Measurements from ENCODE around the gene TBC1D8.

Gene TBC1D8

GRCh38 chr2:100963026-100963375, 188.2 kb downstream of the TBC1D8 start:
- no peak overlapping the region for H3K4me3 ChIP-seq (ENCODE audit: low read depth, low read length)
- TF ChIP-seq, protein P1, sequence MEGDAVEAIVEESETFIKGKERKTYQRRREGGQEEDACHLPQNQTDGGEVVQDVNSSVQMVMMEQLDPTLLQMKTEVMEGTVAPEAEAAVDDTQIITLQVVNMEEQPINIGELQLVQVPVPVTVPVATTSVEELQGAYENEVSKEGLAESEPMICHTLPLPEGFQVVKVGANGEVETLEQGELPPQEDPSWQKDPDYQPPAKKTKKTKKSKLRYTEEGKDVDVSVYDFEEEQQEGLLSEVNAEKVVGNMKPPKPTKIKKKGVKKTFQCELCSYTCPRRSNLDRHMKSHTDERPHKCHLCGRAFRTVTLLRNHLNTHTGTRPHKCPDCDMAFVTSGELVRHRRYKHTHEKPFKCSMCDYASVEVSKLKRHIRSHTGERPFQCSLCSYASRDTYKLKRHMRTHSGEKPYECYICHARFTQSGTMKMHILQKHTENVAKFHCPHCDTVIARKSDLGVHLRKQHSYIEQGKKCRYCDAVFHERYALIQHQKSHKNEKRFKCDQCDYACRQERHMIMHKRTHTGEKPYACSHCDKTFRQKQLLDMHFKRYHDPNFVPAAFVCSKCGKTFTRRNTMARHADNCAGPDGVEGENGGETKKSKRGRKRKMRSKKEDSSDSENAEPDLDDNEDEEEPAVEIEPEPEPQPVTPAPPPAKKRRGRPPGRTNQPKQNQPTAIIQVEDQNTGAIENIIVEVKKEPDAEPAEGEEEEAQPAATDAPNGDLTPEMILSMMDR (IDR thresholded peaks at IDR 0.05; ENCODE audit: low read depth, low read length) = no peak
- TF ChIP-seq POLR2A (IDR thresholded peaks at IDR 0.05; ENCODE audit: extremely low read depth, insufficient read length) (no peak), MAX (IDR thresholded peaks at IDR 0.05; ENCODE audit: low read depth, low read length) (no peak), MYC (IDR thresholded peaks at IDR 0.05; ENCODE audit: low read depth, low read length) (no peak)
- DNase-seq (ENCODE audit: low read depth) = no peak

GRCh38 chr2:100962366-100963025, 188.7 kb downstream of the TBC1D8 start:
- no peak for TF ChIP-seq MAX (IDR thresholded peaks at IDR 0.05; ENCODE audit: low read depth, low read length)
- TF ChIP-seq POLR2A (IDR thresholded peaks at IDR 0.05; ENCODE audit: extremely low read depth, insufficient read length) = no peak
- TF ChIP-seq, protein P1 (IDR thresholded peaks at IDR 0.05; ENCODE audit: low read depth, low read length) = no peak
- no peak for TF ChIP-seq MYC (IDR thresholded peaks at IDR 0.05; ENCODE audit: low read depth, low read length)
- no peak for DNase-seq (ENCODE audit: low read depth)
- H3K4me3 ChIP-seq (ENCODE audit: low read depth, low read length) = no peak overlapping the region

- DNase-seq (ENCODE audit: low read depth) = no peak
- no peak for TF ChIP-seq POLR2A (IDR thresholded peaks at IDR 0.05; ENCODE audit: extremely low read depth, insufficient read length)
- no peak for TF ChIP-seq MYC (IDR thresholded peaks at IDR 0.05; ENCODE audit: low read depth, low read length)
- TF ChIP-seq, protein P1 (IDR thresholded peaks at IDR 0.05; ENCODE audit: low read depth, low read length) = no peak
- TF ChIP-seq MAX (IDR thresholded peaks at IDR 0.05; ENCODE audit: low read depth, low read length) = no peak
- no peak overlapping the region for H3K4me3 ChIP-seq (ENCODE audit: low read depth, low read length)
These were observed 190.5 kb downstream of the TBC1D8 start for GRCh38 chr2:100960688-100961087.

- TF ChIP-seq MYC (IDR thresholded peaks at IDR 0.05; ENCODE audit: low read depth, low read length) (no peak), MAX (IDR thresholded peaks at IDR 0.05; ENCODE audit: low read depth, low read length) (no peak), POLR2A (IDR thresholded peaks at IDR 0.05; ENCODE audit: extremely low read depth, insufficient read length) (no peak)
- TF ChIP-seq, protein P1 (IDR thresholded peaks at IDR 0.05; ENCODE audit: low read depth, low read length) = no peak
- H3K4me3 ChIP-seq (ENCODE audit: low read depth, low read length) = no peak overlapping the region
- DNase-seq (ENCODE audit: low read depth) = no peak
These were observed 191.8 kb downstream of the TBC1D8 start for GRCh38 chr2:100959225-100959880.

DNA sequence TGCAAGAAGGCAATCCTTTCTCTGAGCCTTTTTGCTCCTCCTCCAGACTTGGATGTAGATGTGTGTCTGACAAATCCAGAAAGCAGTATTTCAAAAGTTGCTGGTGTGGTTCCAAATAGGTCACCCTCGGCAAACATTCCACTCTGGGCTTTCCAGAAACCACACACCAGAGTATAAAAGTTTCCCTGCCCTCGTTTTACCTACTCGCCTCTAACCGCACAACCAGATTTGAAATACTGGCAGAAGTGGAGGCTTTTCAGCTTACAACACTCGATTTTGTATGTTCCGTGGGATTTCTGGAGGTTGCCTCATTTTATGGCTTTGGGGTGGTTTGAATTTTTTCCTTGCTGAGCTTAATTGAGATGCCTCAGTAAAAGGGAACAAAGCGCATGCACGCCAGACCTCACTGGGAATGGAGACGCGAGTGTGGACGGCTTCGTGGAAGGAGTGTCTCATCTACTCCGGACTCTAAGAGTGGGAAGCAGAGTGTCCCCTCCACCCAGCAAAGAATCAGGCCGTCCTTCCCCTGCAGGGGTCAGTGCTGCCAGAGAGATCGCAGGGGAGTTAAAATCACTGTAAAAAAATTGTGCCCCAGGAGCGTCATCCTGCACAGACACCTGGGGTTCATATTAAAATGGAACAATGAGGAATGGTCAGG, 193.1 kb downstream of the TBC1D8 start:
- no peak overlapping the region for H3K4me3 ChIP-seq (ENCODE audit: low read depth, low read length)
- no peak for DNase-seq (ENCODE audit: low read depth)
- TF ChIP-seq MYC (IDR thresholded peaks at IDR 0.05; ENCODE audit: low read depth, low read length) (no peak), POLR2A (IDR thresholded peaks at IDR 0.05; ENCODE audit: extremely low read depth, insufficient read length) (no peak), MAX (IDR thresholded peaks at IDR 0.05; ENCODE audit: low read depth, low read length) (no peak)
- TF ChIP-seq, protein P1 (IDR thresholded peaks at IDR 0.05; ENCODE audit: low read depth, low read length) = no peak

Measured in NB4 (cell line).